CD14-positive monocyte (primary cell): Measurements from ENCODE around the gene SLC25A45. TPM values are rescaled to one million over a fixed set of nuclear protein-coding genes. Genes with fewer than 3 reads are reported as not detected.

ENCODE experiments used
- DNase-seq, 3 donors: peaks; one replicate each; pipeline ENCODE4 v3.0.0-alpha.2; 2011 to 2022
- H2AFZ ChIP-seq: 2 replicates; pipeline ENCODE4 v1.6.0; 2012; ENCODE audit warnings: mild to moderate bottlenecking, low read depth, low read length, inconsistent platforms; ENCODE audit not compliant: insufficient read depth, poor library complexity, severe bottlenecking
- H3K27ac ChIP-seq, 2 donors: 1 replicate in 1 of 2; 2 replicates in 1 of 2; pipeline ENCODE4 v1.5.1; 2012 to 2013; ENCODE audit warnings: low read length in 2 of 2, control low read depth in 1 of 2, inconsistent platforms in 1 of 2, low read depth in 1 of 2, mild to moderate bottlenecking in 1 of 2
- H3K27me3 ChIP-seq, 2 donors: one replicate each; pipeline versions ENCODE4 v1.6.0 to v1.6.1; 2011 to 2013; ENCODE audit warnings: low read length in 2 of 2; ENCODE audit not compliant: control insufficient read depth in 2 of 2, insufficient read depth in 2 of 2
- H3K36me3 ChIP-seq, 2 donors: replicated peaks in 1 of 2; 1 replicate in 1 of 2; 2 replicates in 1 of 2; pipeline versions ENCODE4 v1.5.1 to v1.6.1; 2012 to 2013; ENCODE audit warnings: low read length in 2 of 2, control low read depth in 1 of 2, inconsistent platforms in 1 of 2, mild to moderate bottlenecking in 1 of 2; ENCODE audit not compliant: insufficient read depth in 2 of 2, control insufficient read depth in 1 of 2
- H3K4me1 ChIP-seq, 2 donors: 1 replicate in 1 of 2; 2 replicates in 1 of 2; pipeline versions ENCODE4 v1.5.1 to v1.6.1; 2012 to 2013; ENCODE audit warnings: low read length in 2 of 2, control low read depth in 1 of 2, inconsistent platforms in 1 of 2, mild to moderate bottlenecking in 1 of 2, moderate library complexity in 1 of 2; ENCODE audit not compliant: insufficient read depth in 2 of 2, control insufficient read depth in 1 of 2
- H3K4me2 ChIP-seq: replicated peaks from 2 replicates; pipeline ENCODE3; 2012; ENCODE audit warnings: low read length, moderate library complexity, mild to moderate bottlenecking; ENCODE audit not compliant: poor library complexity, severe bottlenecking; ENCODE audit errors: extremely low read depth
- H3K4me3 ChIP-seq, 3 experiments: fragments of 200-600 bp in 1 of 3; sonication (generic) in 1 of 3; replicated peaks in 1 of 3; 1 replicate in 2 of 3; 2 replicates in 1 of 3; pipeline ENCODE4 v1.5.1; 2011 to 2013; ENCODE audit warnings: low read length in 3 of 3, mild to moderate bottlenecking in 3 of 3, control low read depth in 2 of 3, low read depth in 2 of 3, inconsistent platforms in 1 of 3, moderate library complexity in 1 of 3
- H3K79me2 ChIP-seq: 2 replicates; pipeline ENCODE4 v1.6.0; 2012; ENCODE audit warnings: mild to moderate bottlenecking, control low read depth, inconsistent platforms, low read length, moderate library complexity; ENCODE audit not compliant: insufficient read depth
- H3K9ac ChIP-seq: 2 replicates; pipeline ENCODE4 v1.6.0; 2017; ENCODE audit warnings: low read length, mild to moderate bottlenecking; ENCODE audit not compliant: insufficient read depth, poor library complexity, severe bottlenecking
- H3K9me3 ChIP-seq, 2 donors: replicated peaks in 1 of 2; 1 replicate in 1 of 2; 2 replicates in 1 of 2; pipeline versions ENCODE4 v1.5.1 to v1.6.1; 2012 to 2013; ENCODE audit warnings: low read length in 2 of 2, control low read depth in 1 of 2; ENCODE audit not compliant: control insufficient read depth in 1 of 2, insufficient read depth in 1 of 2
- H4K20me1 ChIP-seq: 2 replicates; pipeline ENCODE4 v1.6.0; 2012; ENCODE audit warnings: mild to moderate bottlenecking, low read length, control low read depth, moderate library complexity; ENCODE audit not compliant: insufficient read depth
- H3K27ac Mint-ChIP-seq, 7 donors: one replicate each; pipeline ENCODE4 v1.8.0; 2020; ENCODE audit warnings: mild to moderate bottlenecking in 7 of 7, mixed read lengths in 7 of 7, moderate library complexity in 6 of 7, inconsistent platforms in 2 of 7
- H3K27me3 Mint-ChIP-seq, 3 donors: one replicate each; pipeline ENCODE4 v1.8.0; 2021 to 2022; ENCODE audit warnings: low read depth in 3 of 3, mild to moderate bottlenecking in 3 of 3, mixed read lengths in 3 of 3, moderate library complexity in 3 of 3, inconsistent platforms in 1 of 3
- H3K36me3 Mint-ChIP-seq, 2 donors: one replicate each; pipeline ENCODE4 v1.8.0; 2020; ENCODE audit warnings: mixed read lengths in 2 of 2, inconsistent platforms in 1 of 2, mild to moderate bottlenecking in 1 of 2
- H3K4me1 Mint-ChIP-seq: one replicate; pipeline ENCODE4 v1.8.0; 2020; ENCODE audit warnings: mild to moderate bottlenecking, mixed read lengths
- H3K4me3 Mint-ChIP-seq, 2 donors: one replicate each; pipeline ENCODE4 v1.8.0; 2020; ENCODE audit warnings: mild to moderate bottlenecking in 2 of 2, mixed read lengths in 2 of 2, moderate library complexity in 1 of 2
- H3K9me3 Mint-ChIP-seq, 7 donors: one replicate each; pipeline ENCODE4 v1.8.0; 2020 to 2022; ENCODE audit warnings: mixed read lengths in 7 of 7, mild to moderate bottlenecking in 6 of 7, moderate library complexity in 6 of 7, inconsistent platforms in 2 of 7
- CTCF ChIP-seq: fragments of 200-600 bp; IDR thresholded peaks from one replicate; pipeline ENCODE4 v1.8.0; 2022; ENCODE audit warnings: antibody characterized with exemption, mild to moderate bottlenecking
- WGBS: methylation state at CpG from one replicate; pipeline ENCODE4 v1.1.5; 2013; ENCODE audit warnings: missing lambda C conversion rate; ENCODE audit not compliant: insufficient coverage; 5-methylcytosine and 5-hydroxymethylcytosine counted together
- intact Hi-C, 2 donors: fragments of 100-400 bp; cut with micrococcal nuclease; formaldehyde crosslinking; loops; one replicate each; pipeline versions ENCODE4 v1.15.0 to v1.15.1; 2023
- polyA plus RNA-seq, 3 donors: library from polyadenylated mRNA; depleted of rRNA in 1 of 3; unstranded in 2 of 3; stranded (reverse) in 1 of 3; fragments of 300-500 nt in 2 of 3; fragments of >200 nt in 1 of 3; fragmentation: Illumina TruSeq in 2 of 3; gene quantifications; 1 replicate in 2 of 3; 2 replicates in 1 of 3; pipeline ENCODE4 v1.2.3, GENCODE V29; 2012 to 2021

SLC25A45 gene
- polyA plus RNA-seq, 3 donors = 3.7 to 11.3 (median 4.1) TPM

GRCh38 chr11:65390099-65390941 lies 7.9 kb upstream of the SLC25A45 start:
- peaks cover 30 to 41% of the 10 kb centered on the region in 2 donors for H3K4me1 ChIP-seq
- Mint-ChIP-seq H3K9me3 (no peaks in the 10 kb centered on the region), H3K36me3 (peaks cover 31 to 67% of the 10 kb centered on the region in 2 donors), H3K4me3 (no peak overlapping the region), H3K27ac (peak overlapping the region in 2 of 7 donors; percentile 18 to 66), H3K27me3 (no peaks in the 10 kb centered on the region), H3K4me1 (peaks cover 44% of the 10 kb centered on the region)
- H3K9me3 ChIP-seq = no peaks in the 10 kb centered on the region
- WGBS = 79% methylated on average over 8 of the region's 21 CpGs
- H4K20me1 ChIP-seq = peaks cover 59% of the 10 kb centered on the region
- no peak overlapping the region for H2AFZ ChIP-seq
- H3K36me3 ChIP-seq = peaks cover 47 to 68% of the 10 kb centered on the region in 2 donors
- H3K4me3 ChIP-seq = no peak overlapping the region
- TF ChIP-seq CTCF = no peak
- H3K4me2 ChIP-seq = no peak overlapping the region
- DNase-seq = no peak
- H3K79me2 ChIP-seq = peaks cover 58% of the 10 kb centered on the region
- no peak overlapping the region for H3K9ac ChIP-seq
- no peak overlapping the region for H3K27ac ChIP-seq
- intact Hi-C loops = no loop called here
- no peaks in the 10 kb centered on the region for H3K27me3 ChIP-seq

- Histone ChIP-seq H3K79me2 (peaks cover 58% of the 10 kb centered on the region), H3K9ac (no peak overlapping the region)
- H3K4me3 Mint-ChIP-seq = peak overlapping the region in 1 of 2 donors; percentile 12
Observed at GRCh38 chr11:65389294-65389980, 7.0 kb upstream of the SLC25A45 start.

More at GRCh38 chr11:65389294-65389980, 7.0 kb upstream of the SLC25A45 start:
- Histone ChIP-seq H3K4me2 (no peak overlapping the region), H3K27ac (peak overlapping the region in 1 of 2 donors; percentile 27), H3K4me3 (no peak overlapping the region), H3K4me1 (peaks cover 32 to 48% of the 10 kb centered on the region in 2 donors), H4K20me1 (peaks cover 56% of the 10 kb centered on the region), H3K9me3 (no peaks in the 10 kb centered on the region), H3K27me3 (no peaks in the 10 kb centered on the region), H3K36me3 (peaks cover 41 to 59% of the 10 kb centered on the region in 2 donors), H2AFZ (no peak overlapping the region)
- H3K27me3 Mint-ChIP-seq = no peaks in the 10 kb centered on the region
- peaks cover 51% of the 10 kb centered on the region for H3K4me1 Mint-ChIP-seq
- WGBS = 96% methylated on average over 20 of the region's 20 CpGs
- intact Hi-C loops = no loop called here
- H3K9me3 Mint-ChIP-seq = no peaks in the 10 kb centered on the region
- no peak for DNase-seq
- TF ChIP-seq CTCF = no peak
- peaks cover 28 to 58% of the 10 kb centered on the region in 2 donors for H3K36me3 Mint-ChIP-seq
- H3K27ac Mint-ChIP-seq = peak overlapping the region in 2 of 7 donors; percentile 25 to 36
